Progenitor cell of endocrine pancreas (in vitro differentiated cells): ENCODE results near the gene MT4. TPM values are rescaled to one million over a fixed set of nuclear protein-coding genes. Genes with fewer than 3 reads are reported as not detected.
A peak's percentile ranks its signal among the peaks of the same experiment; 100 is the strongest.
"Not testable (repeated sequence)": the region's sequence is repeated elsewhere in the genome, so short reads cannot be mapped to it uniquely, and the experiment has no call there.

ENCODE experiments used
- DNase-seq: peaks from one replicate; pipeline ENCODE4 v3.0.0; 2021; ENCODE audit warnings: low spot score; ENCODE audit not compliant: unreplicated experiment
- H3K27ac Mint-ChIP-seq: 2 replicates; pipeline ENCODE4 v1.8.0; 2021; ENCODE audit warnings: mild to moderate bottlenecking, moderate library complexity, mixed read lengths
- H3K27me3 Mint-ChIP-seq: 2 replicates; pipeline ENCODE4 v1.8.0; 2021; ENCODE audit warnings: mixed read lengths
- H3K36me3 Mint-ChIP-seq: 2 replicates; pipeline ENCODE4 v1.8.0; 2022; ENCODE audit warnings: mixed read lengths; ENCODE audit not compliant: insufficient read depth
- H3K4me1 Mint-ChIP-seq: 2 replicates; pipeline ENCODE4 v1.8.0; 2021; ENCODE audit warnings: low read depth, mixed read lengths
- H3K4me3 Mint-ChIP-seq: 2 replicates; pipeline ENCODE4 v1.8.0; 2021; ENCODE audit warnings: low read depth, mild to moderate bottlenecking, moderate library complexity, mixed read lengths
- H3K9me3 Mint-ChIP-seq: 2 replicates; pipeline ENCODE4 v1.8.0; 2021; ENCODE audit warnings: low read depth, mixed read lengths
- CTCF ChIP-seq: fragments of 200-600 bp; sonication (generic); IDR thresholded peaks from one replicate; pipeline ENCODE4 v1.5.0; 2021; ENCODE audit warnings: antibody characterized with exemption, mild to moderate bottlenecking; ENCODE audit not compliant: unreplicated experiment
- total RNA-seq: library from RNA; stranded (reverse); gene quantifications from 2 replicates; pipeline ENCODE4 v1.2.1, GENCODE V29; 2021

Gene MT4
- total RNA-seq, 1 donor from 2014 or later: not detected

GRCh38 chr16:56574625-56575024 is 9.8 kb downstream of the MT4 start:
- no peak for DNase-seq
- Mint-ChIP-seq H3K9me3 (peaks cover 8% of the 10 kb centered on the region), H3K36me3 (no peaks in the 10 kb centered on the region), H3K4me3 (no peak overlapping the region), H3K27ac (no peak overlapping the region), H3K27me3 (peaks cover 14% of the 10 kb centered on the region), H3K4me1 (no peaks in the 10 kb centered on the region)
- no peak for TF ChIP-seq CTCF

- H3K27ac Mint-ChIP-seq: no peak overlapping the region
- peaks cover 22% of the 10 kb centered on the region for H3K27me3 Mint-ChIP-seq
- peaks cover 8% of the 10 kb centered on the region for H3K9me3 Mint-ChIP-seq
- TF ChIP-seq CTCF: peak; percentile 52
- no peaks in the 10 kb centered on the region for H3K36me3 Mint-ChIP-seq
- H3K4me1 Mint-ChIP-seq: no peaks in the 10 kb centered on the region
- H3K4me3 Mint-ChIP-seq: no peak overlapping the region
- peak; percentile 23 for DNase-seq
Observed at GRCh38 chr16:56576585-56577299, 11.9 kb downstream of the MT4 start.

GRCh38 chr16:56577300-56577625 is 12.4 kb downstream of the MT4 start:
- H3K27me3 Mint-ChIP-seq: peaks cover 25% of the 10 kb centered on the region
- H3K9me3 Mint-ChIP-seq: peaks cover 8% of the 10 kb centered on the region
- H3K27ac Mint-ChIP-seq: no peak overlapping the region
- H3K4me1 Mint-ChIP-seq: no peaks in the 10 kb centered on the region
- no peaks in the 10 kb centered on the region for H3K36me3 Mint-ChIP-seq
- TF ChIP-seq CTCF: no peak
- no peak for DNase-seq
- no peak overlapping the region for H3K4me3 Mint-ChIP-seq

GRCh38 chr16:56580391-56581048 is 15.6 kb downstream of the MT4 start:
- no peak for DNase-seq
- H3K27ac Mint-ChIP-seq: no peak overlapping the region
- H3K9me3 Mint-ChIP-seq: no peaks in the 10 kb centered on the region
- H3K4me1 Mint-ChIP-seq: no peaks in the 10 kb centered on the region
- H3K36me3 Mint-ChIP-seq: no peaks in the 10 kb centered on the region
- no peak for TF ChIP-seq CTCF
- peaks cover 46% of the 10 kb centered on the region for H3K27me3 Mint-ChIP-seq
- H3K4me3 Mint-ChIP-seq: no peak overlapping the region

- H3K27me3 Mint-ChIP-seq: peaks cover 65% of the 10 kb centered on the region
Observed at GRCh38 chr16:56582911-56583310, 18.0 kb downstream of the MT4 start.

More at GRCh38 chr16:56582911-56583310, 18.0 kb downstream of the MT4 start:
- H3K36me3 Mint-ChIP-seq, H3K4me3 Mint-ChIP-seq, H3K27ac Mint-ChIP-seq, DNase-seq, H3K4me1 Mint-ChIP-seq, H3K9me3 Mint-ChIP-seq: not testable (repeated sequence)
